Smooth muscle cell (in vitro differentiated cells): ENCODE results near the gene MYO18B. TPM values are rescaled to one million over a fixed set of nuclear protein-coding genes. Genes with fewer than 3 reads are reported as not detected.

Experiments used
- DNase-seq: peaks from one replicate; lab custom pipeline; 2025; ENCODE audit not compliant: unreplicated experiment; lab: John Stamatoyannopoulos, UW
- H2AFZ ChIP-seq: fragments of 200-600 bp; sonication (generic); 2 replicates; pipeline ENCODE4 v1.6.0; 2016; ENCODE audit warnings: antibody characterized with exemption, low read depth, mild to moderate bottlenecking
- H3F3A ChIP-seq: fragments of 200-600 bp; sonication (generic); 2 replicates; pipeline ENCODE4 v1.6.0; 2017; ENCODE audit warnings: antibody characterized with exemption, low read depth
- H3K27ac ChIP-seq: fragments of 200-600 bp; sonication (generic); 2 replicates; pipeline ENCODE4 v1.5.1; 2016; ENCODE audit warnings: low read depth, mild to moderate bottlenecking
- H3K27me3 ChIP-seq: fragments of 200-600 bp; sonication (generic); 2 replicates; pipeline ENCODE4 v1.6.1; 2016; ENCODE audit warnings: low read depth, mild to moderate bottlenecking
- H3K36me3 ChIP-seq: fragments of 200-600 bp; sonication (generic); 2 replicates; pipeline ENCODE4 v1.5.1; 2016; ENCODE audit warnings: low read depth
- H3K4me1 ChIP-seq: fragments of 200-600 bp; sonication (generic); 2 replicates; pipeline ENCODE4 v1.5.1; 2016; ENCODE audit warnings: low read depth
- H3K4me2 ChIP-seq: fragments of 200-600 bp; sonication (generic); 2 replicates; pipeline ENCODE4 v1.6.0; 2016; ENCODE audit warnings: mild to moderate bottlenecking
- H3K4me3 ChIP-seq: fragments of 200-600 bp; sonication (generic); 2 replicates; pipeline ENCODE4 v1.5.1; 2016; ENCODE audit warnings: mild to moderate bottlenecking
- H3K79me2 ChIP-seq: fragments of 200-600 bp; sonication (generic); 2 replicates; pipeline ENCODE4 v1.6.0; 2016; ENCODE audit warnings: low read depth, mild to moderate bottlenecking
- H3K9ac ChIP-seq: fragments of 200-600 bp; sonication (generic); 2 replicates; pipeline ENCODE4 v1.6.0; 2016; ENCODE audit warnings: low read depth
- H3K9me3 ChIP-seq: fragments of 200-600 bp; sonication (generic); replicated peaks from 2 replicates; pipeline ENCODE4 v1.5.1; 2016; ENCODE audit warnings: low read depth
- H4K20me1 ChIP-seq: fragments of 200-600 bp; sonication (generic); 2 replicates; pipeline ENCODE4 v1.6.0; 2016; ENCODE audit warnings: low read depth
- CTCF ChIP-seq: fragments of 200-600 bp; sonication (generic); IDR thresholded peaks from 2 replicates; pipeline ENCODE4 v1.5.1; 2017; ENCODE audit warnings: borderline replicate concordance, mild to moderate bottlenecking, antibody characterized with exemption; ENCODE audit not compliant: insufficient read depth, poor library complexity, severe bottlenecking
- WGBS: methylation state at CpG from one replicate; pipeline ENCODE4 v1.1.7; 2016; ENCODE audit warnings: low lambda C conversion rate; 5-methylcytosine and 5-hydroxymethylcytosine counted together
- polyA plus RNA-seq: library from polyadenylated mRNA; unstranded; fragments of >200 nt; fragmentation: Nextera tagmentation; extraction: Ambion mirVana; gene quantifications from 2 replicates; pipeline ENCODE4 v1.2.1, GENCODE V29; 2016
- total RNA-seq: library from RNA; depleted of rRNA; stranded (reverse); fragments of >200 nt; gene quantifications from 2 replicates; pipeline ENCODE4 v1.2.3, GENCODE V29; 2014

The MYO18B gene
- total and polyA plus RNA-seq, 2 experiments from 2014 or later, result 0.13 to 1.2 TPM

GRCh38 chr22:25766418-25766817 is 24.4 kb downstream of the MYO18B start:
- H3K36me3 ChIP-seq, result no peaks in the 10 kb centered on the region
- 94% methylated on average over 3 of the region's 3 CpGs for WGBS
- H2AFZ ChIP-seq, result no peak overlapping the region
- H3K4me3 ChIP-seq, result no peak overlapping the region
- H3F3A ChIP-seq, result no peaks in the 10 kb centered on the region
- H3K27ac ChIP-seq, result no peak overlapping the region
- no peaks in the 10 kb centered on the region for H3K27me3 ChIP-seq
- DNase-seq, result no peak
- no peaks in the 10 kb centered on the region for H3K79me2 ChIP-seq
- peaks cover 11% of the 10 kb centered on the region for H3K9me3 ChIP-seq
- no peak for TF ChIP-seq CTCF
- no peaks in the 10 kb centered on the region for H3K4me1 ChIP-seq
- H3K9ac ChIP-seq, result no peak overlapping the region
- no peak overlapping the region for H3K4me2 ChIP-seq
- no peaks in the 10 kb centered on the region for H4K20me1 ChIP-seq

GRCh38 chr22:25770333-25770732 is 28.3 kb downstream of the MYO18B start:
- H3K36me3 ChIP-seq, result no peaks in the 10 kb centered on the region
- no peak overlapping the region for H3K4me2 ChIP-seq
- peaks cover 11% of the 10 kb centered on the region for H3K9me3 ChIP-seq
- H3F3A ChIP-seq, result no peaks in the 10 kb centered on the region
- no peak overlapping the region for H3K9ac ChIP-seq
- H3K4me1 ChIP-seq, result no peaks in the 10 kb centered on the region
- no peaks in the 10 kb centered on the region for H3K79me2 ChIP-seq
- no peaks in the 10 kb centered on the region for H3K27me3 ChIP-seq
- no peak for DNase-seq
- H4K20me1 ChIP-seq, result no peaks in the 10 kb centered on the region
- TF ChIP-seq CTCF, result no peak
- 98% methylated on average over 4 of the region's 4 CpGs for WGBS
- H2AFZ ChIP-seq, result no peak overlapping the region
- H3K27ac ChIP-seq, result no peak overlapping the region
- H3K4me3 ChIP-seq, result no peak overlapping the region

GRCh38 chr22:25772288-25772687 is 30.3 kb downstream of the MYO18B start:
- no peak for DNase-seq
- no peaks in the 10 kb centered on the region for H3F3A ChIP-seq
- 84% methylated on average over 9 of the region's 9 CpGs for WGBS
- no peaks in the 10 kb centered on the region for H3K36me3 ChIP-seq
- no peak overlapping the region for H2AFZ ChIP-seq
- H3K4me1 ChIP-seq, result no peaks in the 10 kb centered on the region
- no peaks in the 10 kb centered on the region for H3K9me3 ChIP-seq
- TF ChIP-seq CTCF, result no peak
- H3K27me3 ChIP-seq, result no peaks in the 10 kb centered on the region
- H4K20me1 ChIP-seq, result no peaks in the 10 kb centered on the region
- no peak overlapping the region for H3K4me3 ChIP-seq
- H3K79me2 ChIP-seq, result no peaks in the 10 kb centered on the region
- H3K9ac ChIP-seq, result no peak overlapping the region
- H3K27ac ChIP-seq, result no peak overlapping the region
- no peak overlapping the region for H3K4me2 ChIP-seq

GRCh38 chr22:25774575-25775026 is 32.6 kb downstream of the MYO18B start:
- Histone ChIP-seq H2AFZ (no peak overlapping the region), H3K9ac (no peak overlapping the region), H4K20me1 (no peaks in the 10 kb centered on the region), H3K4me3 (no peak overlapping the region), H3K9me3 (no peaks in the 10 kb centered on the region), H3K4me2 (no peak overlapping the region), H3K4me1 (no peaks in the 10 kb centered on the region), H3K36me3 (no peaks in the 10 kb centered on the region), H3F3A (no peaks in the 10 kb centered on the region), H3K79me2 (no peaks in the 10 kb centered on the region), H3K27ac (no peak overlapping the region), H3K27me3 (no peaks in the 10 kb centered on the region)
- peak; percentile 77 for TF ChIP-seq CTCF
- WGBS, result 68% methylated on average over 12 of the region's 12 CpGs
- no peak for DNase-seq
